ENCODE measurements around the gene PDE6D. TPM values are rescaled to one million over a fixed set of nuclear protein-coding genes. Genes with fewer than 3 reads are reported as not detected.
A peak's percentile ranks its signal among the peaks of the same experiment; 100 is the strongest.
"Not testable (repeated sequence)": the region's sequence is repeated elsewhere in the genome, so short reads cannot be mapped to it uniquely, and the experiment has no call there.

PDE6D gene
- total RNA-seq, 1 experiment from 2014 or later, result 31.4 TPM

DNA sequence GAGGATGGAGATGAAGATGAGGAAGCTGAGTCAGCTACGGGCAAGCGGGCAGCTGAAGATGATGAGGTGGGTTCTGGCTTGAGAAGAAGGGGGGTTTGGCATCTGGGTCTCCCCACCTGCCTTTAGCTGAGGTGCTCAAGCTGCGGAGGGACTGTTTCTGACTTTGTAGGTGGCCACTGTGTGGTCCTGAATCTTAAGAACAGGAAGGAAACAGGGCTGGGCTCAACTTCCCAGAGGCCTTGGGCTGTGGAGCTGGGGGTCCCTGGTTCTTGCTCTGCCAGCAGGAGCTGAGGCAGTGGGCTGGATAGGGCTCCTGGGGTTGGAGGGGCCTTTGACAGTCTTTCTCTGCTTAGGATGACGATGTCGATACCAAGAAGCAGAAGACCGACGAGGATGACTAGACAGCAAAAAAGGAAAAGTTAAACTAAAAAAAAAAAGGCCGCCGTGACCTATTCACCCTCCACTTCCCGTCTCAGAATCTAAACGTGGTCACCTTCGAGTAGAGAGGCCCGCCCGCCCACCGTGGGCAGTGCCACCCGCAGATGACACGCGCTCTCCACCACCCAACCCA is 68.5 kb downstream of the PDE6D start:
- DNase-seq (ENCODE audit: low read depth, low spot score); intact Hi-C loops (cut with micrococcal nuclease; ENCODE audit: unreplicated experiment); H3K27me3 ChIP-seq (ENCODE audit: control insufficient read depth, insufficient read depth, low read length); H3K9me3 ChIP-seq (ENCODE audit: control insufficient read depth, insufficient read depth, low read depth, low read length); ATAC-seq; in situ Hi-C loops (cut with HindIII; ENCODE audit: low pct_unique_long_range_greater_than_20kb, low sequenced_read_pairs); POLR2A ChIA-PET; BruUV-seq (replicated peaks); CTCF ChIA-PET: not testable (repeated sequence)
- Histone ChIP-seq H3K36me3 (ENCODE audit: control insufficient read depth, insufficient read depth, low read length) (peaks cover 14% of the 10 kb centered on the region), H3K27ac (ENCODE audit: low read length) (peak overlapping the region; percentile 77), H3K4me1 (ENCODE audit: control insufficient read depth, insufficient read depth, low read length) (peaks cover 45% of the 10 kb centered on the region), H3K4me3 (ENCODE audit: low read depth in 2 of 2, low read length in 2 of 2) (peak overlapping the region; percentile 75 to 89)

DNA sequence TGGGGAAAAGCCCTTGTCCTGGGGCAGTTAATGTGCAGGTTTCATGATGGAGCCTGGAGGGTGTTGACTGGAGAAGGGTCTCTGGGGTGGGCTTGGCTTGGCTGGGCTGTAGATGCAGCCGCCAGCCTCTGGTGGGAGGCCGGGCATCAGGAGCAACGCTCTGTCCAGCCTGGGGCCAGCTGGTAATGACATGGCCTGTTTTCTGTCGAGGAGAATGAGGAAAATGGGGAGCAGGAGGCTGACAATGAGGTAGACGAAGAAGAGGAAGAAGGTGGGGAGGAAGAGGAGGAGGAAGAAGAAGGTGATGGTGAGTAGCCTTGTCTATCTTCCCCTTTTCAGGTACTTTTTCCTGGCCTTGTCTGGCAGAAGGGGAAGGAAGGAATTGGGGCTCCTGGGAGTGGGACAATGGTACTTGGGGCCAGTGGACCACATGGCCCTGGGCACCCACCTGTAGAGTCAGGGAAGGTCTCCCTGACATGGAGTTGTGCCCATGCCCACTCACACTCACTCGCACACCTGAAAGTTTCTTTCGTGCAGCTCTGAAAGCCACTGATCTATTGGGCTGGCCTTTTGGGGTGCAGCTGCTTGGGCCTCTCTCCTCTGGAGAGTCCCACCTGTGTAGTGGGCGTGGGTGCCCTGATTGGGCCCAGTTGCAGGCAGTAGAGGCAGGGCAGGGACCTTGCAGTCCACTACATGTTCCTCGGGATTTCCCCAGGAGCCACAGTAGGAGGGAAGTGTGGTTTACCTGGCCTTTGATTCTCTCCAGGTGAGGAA is 69.2 kb downstream of the PDE6D start:
- H3K4me1 ChIP-seq (ENCODE audit: control insufficient read depth, insufficient read depth, low read length), result peaks cover 47% of the 10 kb centered on the region
- H3K36me3 ChIP-seq (ENCODE audit: control insufficient read depth, insufficient read depth, low read length), result peaks cover 14% of the 10 kb centered on the region
- BruUV-seq (replicated peaks), result no TSS peak
- ChIA-PET CTCF (no interaction called here), POLR2A (no interaction called here)
- no peak for DNase-seq (ENCODE audit: low read depth, low spot score)
- H3K4me3 ChIP-seq (ENCODE audit: low read depth in 2 of 2, low read length in 2 of 2), result peak overlapping the region; percentile 75 to 89
- no peak for ATAC-seq
- intact Hi-C loops (cut with micrococcal nuclease; ENCODE audit: unreplicated experiment), result no loop called here
- TF ChIP-seq, protein P1, sequence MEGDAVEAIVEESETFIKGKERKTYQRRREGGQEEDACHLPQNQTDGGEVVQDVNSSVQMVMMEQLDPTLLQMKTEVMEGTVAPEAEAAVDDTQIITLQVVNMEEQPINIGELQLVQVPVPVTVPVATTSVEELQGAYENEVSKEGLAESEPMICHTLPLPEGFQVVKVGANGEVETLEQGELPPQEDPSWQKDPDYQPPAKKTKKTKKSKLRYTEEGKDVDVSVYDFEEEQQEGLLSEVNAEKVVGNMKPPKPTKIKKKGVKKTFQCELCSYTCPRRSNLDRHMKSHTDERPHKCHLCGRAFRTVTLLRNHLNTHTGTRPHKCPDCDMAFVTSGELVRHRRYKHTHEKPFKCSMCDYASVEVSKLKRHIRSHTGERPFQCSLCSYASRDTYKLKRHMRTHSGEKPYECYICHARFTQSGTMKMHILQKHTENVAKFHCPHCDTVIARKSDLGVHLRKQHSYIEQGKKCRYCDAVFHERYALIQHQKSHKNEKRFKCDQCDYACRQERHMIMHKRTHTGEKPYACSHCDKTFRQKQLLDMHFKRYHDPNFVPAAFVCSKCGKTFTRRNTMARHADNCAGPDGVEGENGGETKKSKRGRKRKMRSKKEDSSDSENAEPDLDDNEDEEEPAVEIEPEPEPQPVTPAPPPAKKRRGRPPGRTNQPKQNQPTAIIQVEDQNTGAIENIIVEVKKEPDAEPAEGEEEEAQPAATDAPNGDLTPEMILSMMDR (IDR thresholded peaks at IDR 0.05), result no peak
- TF ChIP-seq POLR2AphosphoS5 (IDR thresholded peaks at IDR 0.05; ENCODE audit: low read depth, low read length), result no peak
- TF ChIP-seq TCF7L2 (IDR thresholded peaks at IDR 0.05; ENCODE audit: low read depth, low read length), result no peak
- TF ChIP-seq SIN3A (IDR thresholded peaks at IDR 0.05; ENCODE audit: borderline replicate concordance, insufficient read depth, low read depth, low read length), result no peak
- TF ChIP-seq, protein P2, sequence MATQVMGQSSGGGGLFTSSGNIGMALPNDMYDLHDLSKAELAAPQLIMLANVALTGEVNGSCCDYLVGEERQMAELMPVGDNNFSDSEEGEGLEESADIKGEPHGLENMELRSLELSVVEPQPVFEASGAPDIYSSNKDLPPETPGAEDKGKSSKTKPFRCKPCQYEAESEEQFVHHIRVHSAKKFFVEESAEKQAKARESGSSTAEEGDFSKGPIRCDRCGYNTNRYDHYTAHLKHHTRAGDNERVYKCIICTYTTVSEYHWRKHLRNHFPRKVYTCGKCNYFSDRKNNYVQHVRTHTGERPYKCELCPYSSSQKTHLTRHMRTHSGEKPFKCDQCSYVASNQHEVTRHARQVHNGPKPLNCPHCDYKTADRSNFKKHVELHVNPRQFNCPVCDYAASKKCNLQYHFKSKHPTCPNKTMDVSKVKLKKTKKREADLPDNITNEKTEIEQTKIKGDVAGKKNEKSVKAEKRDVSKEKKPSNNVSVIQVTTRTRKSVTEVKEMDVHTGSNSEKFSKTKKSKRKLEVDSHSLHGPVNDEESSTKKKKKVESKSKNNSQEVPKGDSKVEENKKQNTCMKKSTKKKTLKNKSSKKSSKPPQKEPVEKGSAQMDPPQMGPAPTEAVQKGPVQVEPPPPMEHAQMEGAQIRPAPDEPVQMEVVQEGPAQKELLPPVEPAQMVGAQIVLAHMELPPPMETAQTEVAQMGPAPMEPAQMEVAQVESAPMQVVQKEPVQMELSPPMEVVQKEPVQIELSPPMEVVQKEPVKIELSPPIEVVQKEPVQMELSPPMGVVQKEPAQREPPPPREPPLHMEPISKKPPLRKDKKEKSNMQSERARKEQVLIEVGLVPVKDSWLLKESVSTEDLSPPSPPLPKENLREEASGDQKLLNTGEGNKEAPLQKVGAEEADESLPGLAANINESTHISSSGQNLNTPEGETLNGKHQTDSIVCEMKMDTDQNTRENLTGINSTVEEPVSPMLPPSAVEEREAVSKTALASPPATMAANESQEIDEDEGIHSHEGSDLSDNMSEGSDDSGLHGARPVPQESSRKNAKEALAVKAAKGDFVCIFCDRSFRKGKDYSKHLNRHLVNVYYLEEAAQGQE (IDR thresholded peaks at IDR 0.05; ENCODE audit: insufficient read depth in 1 of 2, low read depth in 2 of 2, low read length in 1 of 2), result no peak
- H3K9me3 ChIP-seq (ENCODE audit: control insufficient read depth, insufficient read depth, low read depth, low read length), result no peaks in the 10 kb centered on the region
- in situ Hi-C loops (cut with HindIII; ENCODE audit: low pct_unique_long_range_greater_than_20kb, low sequenced_read_pairs), result no loop called here
- H3K27me3 ChIP-seq (ENCODE audit: control insufficient read depth, insufficient read depth, low read length), result no peaks in the 10 kb centered on the region
- peak overlapping the region; percentile 77 for H3K27ac ChIP-seq (ENCODE audit: low read length)
